ENCODE measurements around the gene FOXJ3. TPM values are rescaled to one million over a fixed set of nuclear protein-coding genes. Genes with fewer than 3 reads are reported as not detected.

Gene FOXJ3
- total RNA-seq, 1 donor from 2014 or later, result 49.4 TPM

GRCh38 chr1:42228938-42229337 lies 106.1 kb downstream of the FOXJ3 start:
- Mint-ChIP-seq H3K27ac (no peak overlapping the region), H3K4me3 (no peak overlapping the region), H3K27me3 (no peaks in the 10 kb centered on the region), H3K36me3 (peaks cover 7% of the 10 kb centered on the region), H3K9me3 (no peaks in the 10 kb centered on the region), H3K4me1 (ENCODE audit: unreplicated experiment) (peaks cover 6% of the 10 kb centered on the region)
- no peak for TF ChIP-seq CTCF (conservative IDR thresholded peaks at IDR 0.05)
- DNase-seq (ENCODE audit: extremely low spot score, unreplicated experiment), result no peak

- DNase-seq (ENCODE audit: extremely low spot score, unreplicated experiment), result no peak
- H3K27me3 Mint-ChIP-seq, result no peaks in the 10 kb centered on the region
- H3K9me3 Mint-ChIP-seq, result peaks cover 5% of the 10 kb centered on the region
- no peak for TF ChIP-seq CTCF (conservative IDR thresholded peaks at IDR 0.05)
- peak overlapping the region; percentile 73 for H3K27ac Mint-ChIP-seq
- H3K4me1 Mint-ChIP-seq (ENCODE audit: unreplicated experiment), result peaks cover 37% of the 10 kb centered on the region
- peaks cover 12% of the 10 kb centered on the region for H3K36me3 Mint-ChIP-seq
- H3K4me3 Mint-ChIP-seq, result no peak overlapping the region
Observed at GRCh38 chr1:42223036-42223435, 112.0 kb downstream of the FOXJ3 start.

- H3K36me3 Mint-ChIP-seq, result peaks cover 18% of the 10 kb centered on the region
- H3K9me3 Mint-ChIP-seq, result peaks cover 5% of the 10 kb centered on the region
- peaks cover 40% of the 10 kb centered on the region for H3K4me1 Mint-ChIP-seq (ENCODE audit: unreplicated experiment)
- no peaks in the 10 kb centered on the region for H3K27me3 Mint-ChIP-seq
- peak overlapping the region; percentile 73 for H3K27ac Mint-ChIP-seq
- no peak for DNase-seq (ENCODE audit: extremely low spot score, unreplicated experiment)
- no peak for TF ChIP-seq CTCF (conservative IDR thresholded peaks at IDR 0.05)
- peak overlapping the region; percentile 73 for H3K4me3 Mint-ChIP-seq
Observed at GRCh38 chr1:42221952-42222606, 113.0 kb downstream of the FOXJ3 start.

- peaks cover 18% of the 10 kb centered on the region for H3K36me3 Mint-ChIP-seq
- DNase-seq (ENCODE audit: extremely low spot score, unreplicated experiment), result no peak
- peak overlapping the region; percentile 44 for H3K27ac Mint-ChIP-seq
- peaks cover 34% of the 10 kb centered on the region for H3K4me1 Mint-ChIP-seq (ENCODE audit: unreplicated experiment)
- H3K4me3 Mint-ChIP-seq, result no peak overlapping the region
- peaks cover 5% of the 10 kb centered on the region for H3K9me3 Mint-ChIP-seq
- H3K27me3 Mint-ChIP-seq, result no peaks in the 10 kb centered on the region
- no peak for TF ChIP-seq CTCF (conservative IDR thresholded peaks at IDR 0.05)
Observed at GRCh38 chr1:42221456-42221855, 113.6 kb downstream of the FOXJ3 start.

GRCh38 chr1:42219627-42220026 lies 115.4 kb downstream of the FOXJ3 start:
- Mint-ChIP-seq H3K36me3 (peaks cover 22% of the 10 kb centered on the region), H3K27ac (no peak overlapping the region), H3K27me3 (no peaks in the 10 kb centered on the region), H3K4me1 (ENCODE audit: unreplicated experiment) (peaks cover 34% of the 10 kb centered on the region), H3K4me3 (no peak overlapping the region), H3K9me3 (peaks cover 6% of the 10 kb centered on the region)
- no peak for DNase-seq (ENCODE audit: extremely low spot score, unreplicated experiment)
- no peak for TF ChIP-seq CTCF (conservative IDR thresholded peaks at IDR 0.05)
